OCI-LY1 (cell line): ENCODE results near the gene KRTAP5-10.
"Not testable (repeated sequence)": the region's sequence is repeated elsewhere in the genome, so short reads cannot be mapped to it uniquely, and the experiment has no call there.

ENCODE experiments used
- H2AFZ ChIP-seq: fragments of 200-600 bp; sonication (generic), shearing (Covaris generic); 2 replicates; pipeline ENCODE4 v1.6.0; 2014; ENCODE audit warnings: antibody characterized with exemption, mild to moderate bottlenecking, low read length
- H3F3A ChIP-seq: fragments of 200-600 bp; sonication (generic), shearing (Covaris generic); 2 replicates; pipeline ENCODE4 v1.6.0; 2014; ENCODE audit warnings: mild to moderate bottlenecking, antibody characterized with exemption, low read length, moderate library complexity; ENCODE audit not compliant: insufficient read depth
- H3K27ac ChIP-seq: fragments of 200-600 bp; sonication (generic); 2 replicates; pipeline ENCODE4 v1.5.1; 2014; ENCODE audit warnings: low read length, mixed run types, mild to moderate bottlenecking, low read depth; ENCODE audit not compliant: poor library complexity, severe bottlenecking
- H3K27me3 ChIP-seq: fragments of 200-600 bp; sonication (generic); 2 replicates; pipeline ENCODE4 v1.6.0; 2014; ENCODE audit warnings: antibody characterized with exemption, mild to moderate bottlenecking, low read length, moderate library complexity; ENCODE audit not compliant: insufficient read depth
- H3K36me3 ChIP-seq: fragments of 200-600 bp; sonication (generic); 2 replicates; pipeline ENCODE4 v1.6.1; 2014; ENCODE audit warnings: mild to moderate bottlenecking, antibody characterized with exemption, low read length, moderate library complexity, mixed read lengths; ENCODE audit not compliant: insufficient read depth
- H3K4me1 ChIP-seq: fragments of 200-600 bp; sonication (generic); 2 replicates; pipeline ENCODE4 v1.5.1; 2014; ENCODE audit warnings: mild to moderate bottlenecking, low read length, moderate library complexity; ENCODE audit not compliant: insufficient read depth, severe bottlenecking
- H3K4me2 ChIP-seq: fragments of 200-600 bp; sonication (generic), shearing (Covaris generic); 2 replicates; pipeline ENCODE4 v1.6.1; 2014; ENCODE audit warnings: low read length
- H3K4me3 ChIP-seq: fragments of 200-600 bp; sonication (generic); 2 replicates; pipeline ENCODE4 v1.5.1; 2014; ENCODE audit warnings: low read length, low read depth, mild to moderate bottlenecking, mixed read lengths; ENCODE audit not compliant: poor library complexity, severe bottlenecking
- H3K79me2 ChIP-seq: fragments of 200-600 bp; shearing (Covaris generic); 2 replicates; pipeline ENCODE4 v1.6.1; 2016; ENCODE audit warnings: mixed run types, low read length, mixed read lengths; ENCODE audit not compliant: insufficient read depth
- H3K9ac ChIP-seq: fragments of 200-600 bp; sonication (generic), shearing (Covaris generic); 2 replicates; pipeline ENCODE4 v1.6.1; 2014; ENCODE audit warnings: mild to moderate bottlenecking, low read length, mixed read lengths
- H3K9me2 ChIP-seq: fragments of 200-600 bp; sonication (generic), shearing (Covaris generic); 2 replicates; pipeline ENCODE4 v1.6.1; 2014; ENCODE audit warnings: low read depth, mild to moderate bottlenecking, low read length, mixed read lengths
- H3K9me3 ChIP-seq: fragments of 200-600 bp; shearing (Covaris generic); 2 replicates; pipeline ENCODE4 v1.6.1; 2014; ENCODE audit warnings: low read length, mixed read lengths
- H4K20me1 ChIP-seq: fragments of 200-600 bp; sonication (generic), shearing (Covaris generic); 2 replicates; pipeline ENCODE4 v1.6.0; 2016; ENCODE audit warnings: mild to moderate bottlenecking, low read length; ENCODE audit not compliant: insufficient read depth
- CTCF ChIP-seq: fragments of 200-600 bp; sonication (generic), shearing (Covaris generic); IDR thresholded peaks from 2 replicates; pipeline ENCODE4 v1.5.1; 2017; ENCODE audit warnings: mild to moderate bottlenecking, antibody characterized with exemption, low read length, moderate library complexity, mixed read lengths
- EZH2 ChIP-seq: fragments of 200-600 bp; sonication (generic), shearing (Covaris generic); IDR thresholded peaks from 2 replicates; pipeline ENCODE4 v1.8.0; 2017; ENCODE audit warnings: borderline replicate concordance, mixed run types, mild to moderate bottlenecking, antibody characterized with exemption, low read length, moderate library complexity, mixed read lengths

The KRTAP5-10 gene

DNA sequence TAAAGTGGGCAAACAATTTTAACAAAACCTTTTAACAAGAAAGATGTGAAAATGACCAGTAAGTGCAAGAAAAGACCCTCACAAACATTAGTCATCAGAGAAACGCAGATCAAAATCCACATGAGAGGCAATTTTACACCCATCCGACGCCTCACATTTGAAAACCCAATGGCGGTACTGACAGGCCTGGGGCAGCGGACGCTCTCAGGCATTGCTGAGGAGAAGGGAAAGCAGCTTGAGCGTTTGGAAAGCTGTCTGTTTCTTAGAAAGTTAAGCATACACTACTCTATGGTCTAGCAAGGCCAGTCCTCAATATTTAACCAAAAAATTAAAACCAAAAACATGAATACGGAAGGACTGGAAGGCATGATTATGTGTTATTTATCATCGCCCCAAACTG is 29.5 kb upstream of the KRTAP5-10 start:
- H3K79me2 ChIP-seq = no peaks in the 10 kb centered on the region
- no peaks in the 10 kb centered on the region for H3K9me2 ChIP-seq
- no peak overlapping the region for H3K9ac ChIP-seq
- no peaks in the 10 kb centered on the region for H3K9me3 ChIP-seq
- no peaks in the 10 kb centered on the region for H3F3A ChIP-seq
- H4K20me1 ChIP-seq = no peaks in the 10 kb centered on the region
- H3K4me2 ChIP-seq = no peak overlapping the region
- no peak overlapping the region for H3K4me3 ChIP-seq
- no peaks in the 10 kb centered on the region for H3K36me3 ChIP-seq
- H3K4me1 ChIP-seq = no peaks in the 10 kb centered on the region
- TF ChIP-seq EZH2 = no peak
- no peak for TF ChIP-seq CTCF
- no peak overlapping the region for H3K27ac ChIP-seq
- H2AFZ ChIP-seq = no peak overlapping the region
- no peaks in the 10 kb centered on the region for H3K27me3 ChIP-seq

DNA sequence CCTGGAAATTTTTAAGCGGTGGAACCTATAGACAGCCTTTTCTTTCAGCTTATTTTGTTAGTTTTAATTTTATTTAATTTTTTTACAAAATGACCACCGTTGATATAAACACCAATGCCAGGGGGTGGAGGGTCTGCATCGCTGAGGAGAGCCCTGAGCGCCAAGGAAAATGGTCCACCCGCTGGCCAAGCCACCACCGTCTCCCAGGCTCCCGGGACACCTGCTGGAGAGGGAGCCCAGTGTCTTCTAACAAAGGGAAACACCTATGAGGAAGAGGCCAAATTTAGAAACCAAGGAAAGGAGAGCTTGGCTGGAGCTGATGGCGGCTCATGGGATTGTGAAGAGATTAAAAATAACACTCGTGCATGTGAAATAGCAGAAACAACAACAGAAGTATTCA is 27.8 kb upstream of the KRTAP5-10 start:
- no peaks in the 10 kb centered on the region for H3K79me2 ChIP-seq
- H3K9me2 ChIP-seq = no peaks in the 10 kb centered on the region
- no peaks in the 10 kb centered on the region; the same call in 1 of the 2 replicates for H3K36me3 ChIP-seq
- no peaks in the 10 kb centered on the region for H3K9me3 ChIP-seq
- H2AFZ ChIP-seq = no peak overlapping the region
- H3K4me2 ChIP-seq = no peak overlapping the region
- H3K4me3 ChIP-seq = no peak overlapping the region
- H3K27me3 ChIP-seq = peaks cover 8% of the 10 kb centered on the region; the same call in 1 of the 2 replicates
- TF ChIP-seq CTCF = no peak
- no peak for TF ChIP-seq EZH2
- no peak overlapping the region for H3K9ac ChIP-seq
- H3F3A ChIP-seq = no peaks in the 10 kb centered on the region
- no peaks in the 10 kb centered on the region for H4K20me1 ChIP-seq
- no peak overlapping the region for H3K27ac ChIP-seq
- H3K4me1 ChIP-seq = no peaks in the 10 kb centered on the region

DNA sequence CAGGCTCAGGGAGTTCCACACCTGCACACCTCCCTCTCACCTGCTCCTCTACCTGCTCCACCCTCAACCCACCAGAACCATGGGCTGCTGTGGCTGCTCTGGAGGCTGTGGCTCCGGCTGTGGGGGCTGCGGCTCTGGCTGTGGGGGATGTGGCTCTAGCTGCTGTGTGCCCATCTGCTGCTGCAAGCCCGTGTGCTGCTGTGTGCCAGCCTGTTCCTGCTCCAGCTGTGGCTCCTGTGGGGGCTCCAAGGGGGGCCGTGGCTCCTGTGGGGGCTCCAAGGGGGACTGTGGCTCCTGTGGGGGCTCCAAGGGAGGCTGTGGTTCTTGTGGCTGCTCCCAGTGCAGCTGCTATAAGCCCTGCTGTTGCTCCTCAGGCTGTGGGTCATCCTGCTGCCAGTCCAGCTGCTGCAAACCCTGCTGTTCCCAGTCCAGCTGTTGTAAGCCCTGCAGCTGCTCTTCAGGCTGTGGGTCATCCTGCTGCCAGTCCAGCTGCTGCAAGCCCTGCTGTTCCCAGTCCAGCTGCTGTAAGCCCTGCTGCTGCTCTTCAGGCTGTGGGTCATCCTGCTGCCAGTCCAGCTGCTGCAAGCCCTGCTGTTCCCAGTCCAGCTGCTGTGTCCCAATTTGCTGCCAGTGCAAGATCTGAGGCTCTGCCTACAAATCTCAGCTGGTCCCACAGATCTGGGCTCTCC is 27.2 kb upstream of the KRTAP5-10 start, which contains the start of gene KRTAP5-8:
Gene KRTAP5-8 (plus strand): TSS at position 49 of the 689 bp plus-strand sequence. CDS start 31 bp downstream, at position 80.
- not testable (repeated sequence) for H3K27me3 ChIP-seq, H2AFZ ChIP-seq, H4K20me1 ChIP-seq, H3K9me3 ChIP-seq, H3K79me2 ChIP-seq, H3K4me1 ChIP-seq, H3K9ac ChIP-seq, H3K9me2 ChIP-seq, H3K4me3 ChIP-seq, H3K27ac ChIP-seq, H3F3A ChIP-seq, H3K36me3 ChIP-seq, H3K4me2 ChIP-seq

DNA sequence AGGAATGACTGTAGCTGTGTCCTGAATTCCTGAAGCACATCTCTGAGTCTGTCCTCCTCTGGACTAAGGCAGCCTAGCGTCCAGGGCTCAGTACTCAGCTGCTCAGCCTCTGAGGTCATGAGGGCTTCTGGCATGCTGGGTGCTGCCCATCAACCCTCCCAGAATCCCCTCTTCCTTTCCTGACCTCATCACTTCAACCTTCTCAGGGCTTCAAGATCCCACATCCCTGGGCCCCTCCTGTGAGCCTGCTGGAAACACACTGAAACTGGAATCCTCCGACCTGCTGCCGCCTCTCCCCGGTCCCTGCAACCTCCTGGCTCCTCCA is 26.7 kb upstream of the KRTAP5-10 start:
- Histone ChIP-seq H3K27me3 (peaks cover 8% of the 10 kb centered on the region; the same call in 1 of the 2 replicates), H3K4me1 (no peaks in the 10 kb centered on the region), H3K27ac (no peak overlapping the region), H3K9ac (no peak overlapping the region), H3K79me2 (no peaks in the 10 kb centered on the region), H3K36me3 (no peaks in the 10 kb centered on the region; the same call in 1 of the 2 replicates), H3K4me3 (no peak overlapping the region), H2AFZ (no peak overlapping the region), H3K4me2 (no peak overlapping the region), H3F3A (no peaks in the 10 kb centered on the region), H4K20me1 (no peaks in the 10 kb centered on the region), H3K9me3 (no peaks in the 10 kb centered on the region), H3K9me2 (no peaks in the 10 kb centered on the region)
- TF ChIP-seq EZH2 = no peak
- TF ChIP-seq CTCF = no peak
